Measurements from ENCODE around the gene SNN. TPM values are rescaled to one million over a fixed set of nuclear protein-coding genes. Genes with fewer than 3 reads are reported as not detected.

Gene SNN
- total and polyA plus RNA-seq, 2 of the 8 experiments (the other 6 are each of a cell fraction or from before 2014, with no cell fraction given), result 37.4 to 66.9 TPM

DNA sequence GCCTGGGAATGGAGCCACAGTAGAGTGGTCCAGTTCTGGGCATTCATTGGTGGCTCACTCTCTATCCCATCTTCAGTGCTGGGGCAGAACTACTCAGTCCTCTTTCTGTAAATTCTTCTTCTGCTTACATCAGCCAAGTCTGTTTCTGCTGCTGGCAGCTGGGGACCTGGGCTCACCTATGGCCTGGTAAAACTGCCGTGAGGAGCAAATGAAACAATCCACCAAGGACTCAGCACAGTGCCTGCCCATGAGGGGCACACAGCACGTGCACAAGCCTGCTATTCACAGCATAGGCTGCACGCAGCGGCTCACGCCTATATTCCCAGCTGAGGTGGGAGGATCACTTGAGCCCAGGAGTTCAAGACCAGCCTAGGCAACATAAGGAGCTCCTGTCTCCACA is 30.9 kb upstream of the SNN start:
- CTCF ChIA-PET (ENCODE audit: partially characterized antibody), result interaction anchor here (0.6 to 4.2 kb wide), 7 partner anchors 13 to 230 kb away, joined by 3 to 24 read pairs (median 5); no protein-coding TSS in a partner anchor

More for the DNA sequence above, 30.9 kb upstream of the SNN start:
- DNase-seq (ENCODE audit: low read depth in 1 of 2, low spot score in 2 of 2) (no peak), FAIRE-seq (no peak)
- Histone ChIP-seq H4K5ac (ENCODE audit: insufficient read length, low read depth, low read length) (no peak overlapping the region), H3K79me2 (ENCODE audit: control insufficient read depth in 1 of 2, insufficient read depth in 2 of 2, low read length in 2 of 2) (no peaks in the 10 kb centered on the region), H3K56ac (replicated peaks; ENCODE audit: insufficient read length, low read depth, low read length) (no peak overlapping the region), H3K9ac (replicated peaks in 1 of 4; ENCODE audit: extremely low read depth in 1 of 4, low read depth in 3 of 4, low read length in 3 of 4) (no peak overlapping the region), H3K23ac (ENCODE audit: insufficient read length) (no peak overlapping the region), H2AFZ (ENCODE audit: low read length) (no peak overlapping the region), H4K20me1 (replicated peaks in 1 of 2; ENCODE audit: control insufficient read depth in 1 of 2, insufficient read depth in 2 of 2, low read length in 2 of 2) (peaks cover 0 to 2% of the 10 kb centered on the region in 2 experiments), H2BK20ac (ENCODE audit: low read length) (peak overlapping the region; percentile 92), H2BK15ac (ENCODE audit: low read length) (peak overlapping the region; percentile 76; the same call in 1 of the 2 replicates), H3K27me3 (replicated peaks in 1 of 4; ENCODE audit: control insufficient read depth in 3 of 4, extremely low read depth in 1 of 4, insufficient read depth in 3 of 4, low read length in 3 of 4) (no peaks in the 10 kb centered on the region), H3K36me3 (ENCODE audit: control insufficient read depth in 2 of 4, insufficient read depth in 4 of 4, low read length in 3 of 4) (no peaks in the 10 kb centered on the region), H2BK12ac (ENCODE audit: low read depth, low read length) (peak overlapping the region; percentile 90), H3K9me3 (ENCODE audit: insufficient read depth in 2 of 2, low read depth in 1 of 2, low read length in 1 of 2) (no peaks in the 10 kb centered on the region), H2BK5ac (ENCODE audit: low read depth, low read length) (peak overlapping the region; percentile 57; the same call in 1 of the 2 replicates), H3K14ac (ENCODE audit: insufficient read length) (no peak overlapping the region), H3K4me1 (replicated peaks in 1 of 4; ENCODE audit: control insufficient read depth in 3 of 4, insufficient read depth in 4 of 4, low read length in 3 of 4) (peaks cover 0 to 28% (median 21%) of the 10 kb centered on the region in 4 experiments; a peak in 6 of 7 replicates), H3K27ac (ENCODE audit: low read depth, low read length) (no peak overlapping the region; the same call in 1 of the 2 replicates), H3K4me3 (ENCODE audit: extremely low read depth in 1 of 4, insufficient read depth in 2 of 4, low read depth in 3 of 4, low read length in 4 of 4) (no peak overlapping the region), H2BK120ac (replicated peaks; ENCODE audit: low read depth, low read length) (no peak overlapping the region), H2AK5ac (ENCODE audit: low read depth, low read length) (peak overlapping the region; percentile 69), H3K23me2 (ENCODE audit: low read depth, low read length) (peaks cover 8% of the 10 kb centered on the region; the same call in 1 of the 2 replicates), H3K18ac (ENCODE audit: extremely low read depth, low read length) (peak overlapping the region; percentile 51; the same call in 1 of the 2 replicates), H3K79me1 (ENCODE audit: low read depth, low read length) (no peaks in the 10 kb centered on the region; the same call in 1 of the 2 replicates), H4K8ac (ENCODE audit: extremely low read depth, insufficient read depth, low read length) (peak overlapping the region; percentile 82), H4K91ac (replicated peaks; ENCODE audit: insufficient read length, low read length) (peak overlapping the region; percentile 58), H3K4me2 (ENCODE audit: insufficient read depth in 1 of 2, low read depth in 2 of 2, low read length in 2 of 2) (no peak overlapping the region), H3K4ac (replicated peaks; ENCODE audit: insufficient read length, low read depth, low read length) (peak overlapping the region; percentile 27)
- WGBS, 2 experiments (ENCODE audit: extremely low coverage in 1 of 2, insufficient coverage in 1 of 2, insufficient read length in 1 of 2, insufficient replicate concordance in 2 of 2, low coverage in 1 of 2, low lambda C conversion rate in 2 of 2, missing lambda C conversion rate in 1 of 2), result 83% methylated on average over 5 of the region's 5 CpGs; no CpG with 5 or more reads in 1 of the 2 experiments
- TF ChIP-seq, protein P1, sequence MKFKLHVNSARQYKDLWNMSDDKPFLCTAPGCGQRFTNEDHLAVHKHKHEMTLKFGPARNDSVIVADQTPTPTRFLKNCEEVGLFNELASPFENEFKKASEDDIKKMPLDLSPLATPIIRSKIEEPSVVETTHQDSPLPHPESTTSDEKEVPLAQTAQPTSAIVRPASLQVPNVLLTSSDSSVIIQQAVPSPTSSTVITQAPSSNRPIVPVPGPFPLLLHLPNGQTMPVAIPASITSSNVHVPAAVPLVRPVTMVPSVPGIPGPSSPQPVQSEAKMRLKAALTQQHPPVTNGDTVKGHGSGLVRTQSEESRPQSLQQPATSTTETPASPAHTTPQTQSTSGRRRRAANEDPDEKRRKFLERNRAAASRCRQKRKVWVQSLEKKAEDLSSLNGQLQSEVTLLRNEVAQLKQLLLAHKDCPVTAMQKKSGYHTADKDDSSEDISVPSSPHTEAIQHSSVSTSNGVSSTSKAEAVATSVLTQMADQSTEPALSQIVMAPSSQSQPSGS (IDR thresholded peaks at IDR 0.05; ENCODE audit: low read length), result no peak
- TF ChIP-seq YY1 (IDR thresholded peaks at IDR 0.05; ENCODE audit: low read depth, low read length) (no peak), JUN (IDR thresholded peaks at IDR 0.05; ENCODE audit: low read depth, low read length) (no peak), RBBP5 (IDR thresholded peaks at IDR 0.05; ENCODE audit: borderline replicate concordance, low read depth, low read length) (no peak)
- TF ChIP-seq, protein P2, sequence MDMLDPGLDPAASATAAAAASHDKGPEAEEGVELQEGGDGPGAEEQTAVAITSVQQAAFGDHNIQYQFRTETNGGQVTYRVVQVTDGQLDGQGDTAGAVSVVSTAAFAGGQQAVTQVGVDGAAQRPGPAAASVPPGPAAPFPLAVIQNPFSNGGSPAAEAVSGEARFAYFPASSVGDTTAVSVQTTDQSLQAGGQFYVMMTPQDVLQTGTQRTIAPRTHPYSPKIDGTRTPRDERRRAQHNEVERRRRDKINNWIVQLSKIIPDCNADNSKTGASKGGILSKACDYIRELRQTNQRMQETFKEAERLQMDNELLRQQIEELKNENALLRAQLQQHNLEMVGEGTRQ (IDR thresholded peaks at IDR 0.05; ENCODE audit: low read length), result no peak
- POLR2A ChIA-PET (ENCODE audit: partially characterized antibody), result interaction anchor here (0.9 to 3.7 kb wide), 10 partner anchors 10 to 161 kb away, joined by 3 to 23 read pairs (median 6); no protein-coding TSS in a partner anchor
